SK-N-SH treated with all-trans-retinoic acid at 6 μM for 48 hours (cell line): ENCODE measurements around the gene FAM24A.

Source experiments
- ATAC-seq: fragments of 200-7000 bp; cut with Tn5 transposase; 3 replicates; pipeline ENCODE4 v1.9.1; 2020; ENCODE audit warnings: mild to moderate bottlenecking, moderate library complexity
- ARNTL ChIP-seq: fragments of 450-650 bp; formaldehyde crosslinking; IDR thresholded peaks from 2 replicates; pipeline ENCODE4 v1.5.0; 2020; ENCODE audit warnings: low read depth, mild to moderate bottlenecking, moderate library complexity, borderline replicate concordance
- BACH2 ChIP-seq: fragments of 250-450 bp; sonication (Bioruptor Pico); IDR thresholded peaks from 2 replicates; pipeline ENCODE4 v1.9.0; 2021; ENCODE audit warnings: mild to moderate bottlenecking, borderline replicate concordance
- CSDC2 ChIP-seq: fragments of 250-450 bp; sonication (Bioruptor Pico); IDR thresholded peaks from 2 replicates; pipeline ENCODE4 v1.5.0; 2020; ENCODE audit warnings: mild to moderate bottlenecking, moderate library complexity
- ESRRG ChIP-seq: fragments of 250-450 bp; sonication (Bioruptor Pico); IDR thresholded peaks from 2 replicates; pipeline ENCODE4 v1.6.1; 2021; ENCODE audit warnings: mild to moderate bottlenecking
- GLIS3 ChIP-seq: fragments of 250-450 bp; sonication (Bioruptor Pico); IDR thresholded peaks from 2 replicates; pipeline ENCODE4 v1.5.0; 2020; ENCODE audit warnings: mild to moderate bottlenecking, moderate library complexity
- ISL1 ChIP-seq: fragments of 250-450 bp; sonication (Bioruptor Pico); IDR thresholded peaks from 2 replicates; pipeline ENCODE4 v2.1.2; 2022; ENCODE audit warnings: mild to moderate bottlenecking, moderate library complexity
- OSR1 ChIP-seq: fragments of 250-450 bp; sonication (Bioruptor Pico); IDR thresholded peaks from 2 replicates; pipeline ENCODE4 v1.8.0; 2022; ENCODE audit warnings: moderate library complexity, mild to moderate bottlenecking, inconsistent platforms
- RARB ChIP-seq: fragments of 250-450 bp; sonication (Bioruptor Pico); IDR thresholded peaks from 2 replicates; pipeline ENCODE4 v1.8.0; 2021; ENCODE audit warnings: mild to moderate bottlenecking, moderate library complexity
- ZC3H10 ChIP-seq: fragments of 250-450 bp; sonication (Bioruptor Pico); IDR thresholded peaks from 2 replicates; pipeline ENCODE4 v1.5.1; 2021; ENCODE audit warnings: mild to moderate bottlenecking, moderate library complexity
- ZFP3 ChIP-seq: fragments of 250-450 bp; sonication (Bioruptor Pico); IDR thresholded peaks from 2 replicates; pipeline ENCODE4 v1.5.0; 2020; ENCODE audit warnings: mild to moderate bottlenecking, moderate library complexity
- ZNF565 ChIP-seq: fragments of 450-650 bp; formaldehyde crosslinking; conservative IDR thresholded peaks from 2 replicates; pipeline ENCODE4 v1.5.0; 2020; ENCODE audit warnings: low read depth, mild to moderate bottlenecking, moderate library complexity
- TF ChIP-seq, protein P1 (sequence below): fragments of 250-450 bp; sonication (Bioruptor Pico); IDR thresholded peaks from 2 replicates; pipeline ENCODE4 v1.8.0; 2020; ENCODE audit warnings: mild to moderate bottlenecking, moderate library complexity, borderline replicate concordance
- TF ChIP-seq, protein P2 (sequence below): fragments of 250-450 bp; sonication (Bioruptor Pico); IDR thresholded peaks from 2 replicates; pipeline ENCODE4 v1.8.0; 2021; ENCODE audit warnings: low read depth, mild to moderate bottlenecking, moderate library complexity, borderline replicate concordance
- TF ChIP-seq, protein P3 (sequence below): fragments of 250-450 bp; sonication (Bioruptor Pico); IDR thresholded peaks from 2 replicates; pipeline ENCODE4 v1.5.1; 2020; ENCODE audit warnings: low read depth, mild to moderate bottlenecking, moderate library complexity
- TF ChIP-seq, protein P4 (sequence below): fragments of 250-450 bp; sonication (Bioruptor Pico); IDR thresholded peaks from 2 replicates; pipeline ENCODE4 v1.5.1; 2021; ENCODE audit warnings: mild to moderate bottlenecking, moderate library complexity

Gene FAM24A, protein sequence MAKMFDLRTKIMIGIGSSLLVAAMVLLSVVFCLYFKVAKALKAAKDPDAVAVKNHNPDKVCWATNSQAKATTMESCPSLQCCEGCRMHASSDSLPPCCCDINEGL

DNA sequence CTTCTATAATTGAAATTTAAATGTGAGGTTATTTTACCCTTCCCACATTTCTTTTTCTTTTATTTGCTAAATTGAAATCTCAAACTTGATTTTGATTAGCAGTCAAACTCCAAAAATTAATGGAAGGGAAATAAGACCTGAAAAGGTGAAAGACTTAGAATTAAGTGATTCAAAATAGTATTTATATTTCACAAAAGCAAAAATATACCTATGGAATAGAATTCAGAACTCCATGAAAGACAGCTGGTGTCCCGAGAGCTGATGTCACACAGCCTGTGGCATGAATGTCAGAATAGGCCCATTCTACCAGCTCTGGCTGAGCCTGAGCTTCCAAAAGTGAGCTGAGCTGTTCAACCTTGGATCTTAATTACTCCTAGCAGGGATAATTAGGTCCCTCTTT lies at the start of gene FAM24A:
TSS of gene FAM24A (plus strand) at position 301 of the 400 bp plus-strand sequence. CDS start 1,025 bp downstream, outside the sequence.
- TF ChIP-seq CSDC2 (no peak), RARB (no peak)
- ATAC-seq = no peak

DNA sequence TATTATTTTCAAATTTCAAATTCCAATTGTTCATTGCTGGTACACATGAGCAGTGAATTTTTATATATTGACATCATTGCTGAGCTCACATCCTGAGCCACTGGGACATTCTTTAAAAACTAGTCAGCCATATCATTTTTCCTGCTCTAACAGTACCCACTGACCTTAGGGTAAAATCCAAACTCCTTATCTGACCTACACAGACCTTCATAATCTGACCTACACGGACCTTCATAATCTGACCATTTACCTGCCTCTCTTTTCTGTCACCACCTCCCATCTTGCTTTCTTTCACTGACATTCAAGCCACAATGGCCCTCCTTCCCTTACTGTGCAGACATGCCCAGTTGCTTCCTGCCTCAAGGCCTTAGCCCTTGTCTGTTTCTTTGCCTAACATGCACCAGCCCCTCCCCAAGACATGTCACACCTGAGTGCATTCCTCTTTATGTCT lies 48.7 kb upstream of the FAM24A start:
- TF ChIP-seq, protein P1, sequence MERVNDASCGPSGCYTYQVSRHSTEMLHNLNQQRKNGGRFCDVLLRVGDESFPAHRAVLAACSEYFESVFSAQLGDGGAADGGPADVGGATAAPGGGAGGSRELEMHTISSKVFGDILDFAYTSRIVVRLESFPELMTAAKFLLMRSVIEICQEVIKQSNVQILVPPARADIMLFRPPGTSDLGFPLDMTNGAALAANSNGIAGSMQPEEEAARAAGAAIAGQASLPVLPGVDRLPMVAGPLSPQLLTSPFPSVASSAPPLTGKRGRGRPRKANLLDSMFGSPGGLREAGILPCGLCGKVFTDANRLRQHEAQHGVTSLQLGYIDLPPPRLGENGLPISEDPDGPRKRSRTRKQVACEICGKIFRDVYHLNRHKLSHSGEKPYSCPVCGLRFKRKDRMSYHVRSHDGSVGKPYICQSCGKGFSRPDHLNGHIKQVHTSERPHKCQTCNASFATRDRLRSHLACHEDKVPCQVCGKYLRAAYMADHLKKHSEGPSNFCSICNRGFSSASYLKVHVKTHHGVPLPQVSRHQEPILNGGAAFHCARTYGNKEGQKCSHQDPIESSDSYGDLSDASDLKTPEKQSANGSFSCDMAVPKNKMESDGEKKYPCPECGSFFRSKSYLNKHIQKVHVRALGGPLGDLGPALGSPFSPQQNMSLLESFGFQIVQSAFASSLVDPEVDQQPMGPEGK (CRISPR knock-in tag) = no peak
- TF ChIP-seq ZNF565 (no peak), OSR1 (CRISPR knock-in tag) (no peak), BACH2 (CRISPR knock-in tag) (no peak)
- peak; percentile 92 for ATAC-seq

DNA sequence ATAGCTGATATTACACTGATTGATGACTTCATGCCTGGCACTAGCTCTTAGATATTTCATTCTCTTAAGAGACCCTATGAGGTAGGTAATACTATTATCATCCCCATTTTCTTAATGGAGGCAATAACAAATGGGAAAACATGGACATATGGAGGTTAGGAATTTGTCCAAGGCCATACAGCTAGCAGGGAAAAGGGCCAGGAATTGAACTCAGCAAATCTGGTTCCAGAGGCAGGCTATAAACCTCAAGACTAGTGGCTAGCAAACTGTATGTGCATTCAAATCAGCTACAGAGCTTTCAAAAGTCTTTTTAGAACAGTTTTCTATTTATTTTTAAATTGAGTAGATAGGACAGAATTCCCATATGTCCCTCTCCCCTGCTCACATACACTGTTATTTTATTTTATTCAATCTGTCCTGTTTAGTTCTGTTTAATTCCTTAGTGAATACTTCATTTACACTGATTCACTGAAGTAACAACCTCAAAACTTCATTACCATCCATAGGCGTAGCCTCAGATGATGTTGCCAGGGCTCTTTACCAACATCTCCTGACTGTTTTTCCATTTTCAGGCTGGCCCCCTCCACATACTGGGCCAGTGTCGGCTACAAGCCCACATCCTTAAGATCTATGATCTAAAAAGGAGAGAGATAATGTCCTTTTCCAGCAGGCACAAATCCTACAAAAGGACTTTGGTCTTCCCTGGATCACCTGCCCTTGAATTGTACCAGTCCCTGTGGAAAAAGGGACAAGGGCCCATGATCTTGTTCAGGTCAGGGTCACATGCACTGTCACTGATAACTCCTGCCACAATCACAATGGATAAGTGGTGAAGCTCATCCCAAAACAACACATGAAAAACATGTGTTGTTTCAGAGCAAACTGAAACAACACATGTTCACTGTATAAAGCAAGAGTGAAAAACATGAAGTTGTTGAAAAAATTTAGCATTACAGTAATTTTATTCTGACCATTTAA lies 46.9 kb upstream of the FAM24A start:
- ATAC-seq = no peak

DNA sequence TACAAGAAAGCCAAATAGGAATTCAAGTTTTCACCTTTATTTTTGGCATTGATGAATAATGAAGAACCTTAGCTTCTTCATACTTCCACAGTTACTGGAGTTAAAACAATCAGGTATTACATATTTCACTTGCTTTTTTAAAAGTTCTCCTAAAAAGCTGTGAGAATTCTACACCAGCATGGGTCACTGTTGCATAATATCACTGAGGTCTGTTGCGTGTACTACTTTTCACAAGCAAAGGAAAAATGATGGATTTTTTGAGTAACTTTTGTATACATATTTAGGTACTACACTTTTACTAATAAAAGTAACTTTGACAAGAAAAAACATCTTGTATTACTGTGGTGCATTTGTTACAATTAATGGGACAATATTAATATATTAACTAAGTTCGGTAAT lies 46.2 kb upstream of the FAM24A start:
- ATAC-seq = no peak; the same call in 2 of the 3 replicates
- TF ChIP-seq, protein P2, sequence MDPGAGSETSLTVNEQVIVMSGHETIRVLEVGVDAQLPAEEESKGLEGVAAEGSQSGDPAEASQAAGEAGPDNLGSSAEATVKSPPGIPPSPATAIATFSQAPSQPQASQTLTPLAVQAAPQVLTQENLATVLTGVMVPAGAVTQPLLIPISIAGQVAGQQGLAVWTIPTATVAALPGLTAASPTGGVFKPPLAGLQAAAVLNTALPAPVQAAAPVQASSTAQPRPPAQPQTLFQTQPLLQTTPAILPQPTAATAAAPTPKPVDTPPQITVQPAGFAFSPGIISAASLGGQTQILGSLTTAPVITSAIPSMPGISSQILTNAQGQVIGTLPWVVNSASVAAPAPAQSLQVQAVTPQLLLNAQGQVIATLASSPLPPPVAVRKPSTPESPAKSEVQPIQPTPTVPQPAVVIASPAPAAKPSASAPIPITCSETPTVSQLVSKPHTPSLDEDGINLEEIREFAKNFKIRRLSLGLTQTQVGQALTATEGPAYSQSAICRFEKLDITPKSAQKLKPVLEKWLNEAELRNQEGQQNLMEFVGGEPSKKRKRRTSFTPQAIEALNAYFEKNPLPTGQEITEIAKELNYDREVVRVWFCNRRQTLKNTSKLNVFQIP = no peak
- TF ChIP-seq GLIS3 (no peak), ZNF565 (no peak), ESRRG (CRISPR knock-in tag) (no peak), ZC3H10 (CRISPR knock-in tag) (no peak), BACH2 (CRISPR knock-in tag) (no peak), ARNTL (CRISPR knock-in tag) (no peak), ZFP3 (no peak), ISL1 (no peak), OSR1 (CRISPR knock-in tag) (no peak)
- TF ChIP-seq, protein P3, sequence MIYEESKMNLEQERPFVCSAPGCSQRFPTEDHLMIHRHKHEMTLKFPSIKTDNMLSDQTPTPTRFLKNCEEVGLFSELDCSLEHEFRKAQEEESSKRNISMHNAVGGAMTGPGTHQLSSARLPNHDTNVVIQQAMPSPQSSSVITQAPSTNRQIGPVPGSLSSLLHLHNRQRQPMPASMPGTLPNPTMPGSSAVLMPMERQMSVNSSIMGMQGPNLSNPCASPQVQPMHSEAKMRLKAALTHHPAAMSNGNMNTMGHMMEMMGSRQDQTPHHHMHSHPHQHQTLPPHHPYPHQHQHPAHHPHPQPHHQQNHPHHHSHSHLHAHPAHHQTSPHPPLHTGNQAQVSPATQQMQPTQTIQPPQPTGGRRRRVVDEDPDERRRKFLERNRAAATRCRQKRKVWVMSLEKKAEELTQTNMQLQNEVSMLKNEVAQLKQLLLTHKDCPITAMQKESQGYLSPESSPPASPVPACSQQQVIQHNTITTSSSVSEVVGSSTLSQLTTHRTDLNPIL = no peak
- TF ChIP-seq, protein P1 (CRISPR knock-in tag) = no peak
- TF ChIP-seq, protein P4, sequence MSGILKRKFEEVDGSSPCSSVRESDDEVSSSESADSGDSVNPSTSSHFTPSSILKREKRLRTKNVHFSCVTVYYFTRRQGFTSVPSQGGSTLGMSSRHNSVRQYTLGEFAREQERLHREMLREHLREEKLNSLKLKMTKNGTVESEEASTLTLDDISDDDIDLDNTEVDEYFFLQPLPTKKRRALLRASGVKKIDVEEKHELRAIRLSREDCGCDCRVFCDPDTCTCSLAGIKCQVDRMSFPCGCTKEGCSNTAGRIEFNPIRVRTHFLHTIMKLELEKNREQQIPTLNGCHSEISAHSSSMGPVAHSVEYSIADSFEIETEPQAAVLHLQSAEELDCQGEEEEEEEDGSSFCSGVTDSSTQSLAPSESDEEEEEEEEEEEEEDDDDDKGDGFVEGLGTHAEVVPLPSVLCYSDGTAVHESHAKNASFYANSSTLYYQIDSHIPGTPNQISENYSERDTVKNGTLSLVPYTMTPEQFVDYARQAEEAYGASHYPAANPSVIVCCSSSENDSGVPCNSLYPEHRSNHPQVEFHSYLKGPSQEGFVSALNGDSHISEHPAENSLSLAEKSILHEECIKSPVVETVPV (CRISPR knock-in tag) = no peak

More for the DNA sequence above, 46.9 kb upstream of the FAM24A start:
- TF ChIP-seq ARNTL (CRISPR knock-in tag) (no peak), CSDC2 (no peak)
- TF ChIP-seq, protein P1 (CRISPR knock-in tag) = no peak
- TF ChIP-seq, protein P4 (CRISPR knock-in tag) = no peak
- TF ChIP-seq, protein P2 = no peak
- TF ChIP-seq, all 23 proteins: peak for 0
